HG03108 (cell line): ENCODE results near the gene CAMSAP3.
"Not testable (repeated sequence)": the region's sequence is repeated elsewhere in the genome, so short reads cannot be mapped to it uniquely, and the experiment has no call there.

Experiments used
- ATAC-seq: cut with Tn5 transposase; IDR thresholded peaks from one replicate; pipeline ENCODE4 v1.9.1; 2021; ENCODE audit warnings: moderate library complexity; ENCODE audit not compliant: unreplicated experiment

CAMSAP3 gene

GRCh38 chr19:7570761-7571160 lies 24.9 kb upstream of the CAMSAP3 start:
- ATAC-seq: no peak

- ATAC-seq: no peak
These were observed 20.1 kb upstream of the CAMSAP3 start for GRCh38 chr19:7575434-7576040.

- not testable (repeated sequence) for ATAC-seq
These were observed 18.2 kb upstream of the CAMSAP3 start for GRCh38 chr19:7577422-7577821.

GRCh38 chr19:7578127-7578526 lies 17.5 kb upstream of the CAMSAP3 start:
- ATAC-seq: no peak

GRCh38 chr19:7579182-7579581 lies 16.5 kb upstream of the CAMSAP3 start:
- ATAC-seq: no peak

GRCh38 chr19:7582446-7582845 lies 13.2 kb upstream of the CAMSAP3 start:
- ATAC-seq: no peak

- ATAC-seq: no peak
These were observed 5.8 kb upstream of the CAMSAP3 start for GRCh38 chr19:7589822-7590221.

- no peak for ATAC-seq
These were observed 5.4 kb upstream of the CAMSAP3 start for GRCh38 chr19:7590256-7590655.

- ATAC-seq: no peak
These were observed 711 bp downstream of the CAMSAP3 start for GRCh38 chr19:7596211-7596937.

- no peak for ATAC-seq
These were observed 2.0 kb downstream of the CAMSAP3 start for GRCh38 chr19:7597689-7598088.

- ATAC-seq: no peak
These were observed 2.5 kb downstream of the CAMSAP3 start for GRCh38 chr19:7598180-7598579.

GRCh38 chr19:7600721-7601120 lies 5.1 kb downstream of the CAMSAP3 start:
- ATAC-seq: no peak

- no peak for ATAC-seq
These were observed 6.7 kb downstream of the CAMSAP3 start for GRCh38 chr19:7602240-7602934.

GRCh38 chr19:7602935-7603497 lies 7.4 kb downstream of the CAMSAP3 start:
- ATAC-seq: no peak

- ATAC-seq: no peak
These were observed 8.3 kb downstream of the CAMSAP3 start for GRCh38 chr19:7603919-7604318.

GRCh38 chr19:7605490-7606222 lies 10.0 kb downstream of the CAMSAP3 start:
- no peak for ATAC-seq

GRCh38 chr19:7606289-7606688 lies 10.6 kb downstream of the CAMSAP3 start:
- no peak for ATAC-seq

- no peak for ATAC-seq
These were observed 11.7 kb downstream of the CAMSAP3 start for GRCh38 chr19:7607212-7607873.

- no peak for ATAC-seq
These were observed 12.4 kb downstream of the CAMSAP3 start for GRCh38 chr19:7607874-7608560.
